Upper lobe of left lung (tissue), 6 donors: ENCODE data around the gene SNRPA. TPM values are rescaled to one million over a fixed set of nuclear protein-coding genes. Genes with fewer than 3 reads are reported as not detected.

Experiments used
- ATAC-seq, 2 donors: fragments of 200-7000 bp; cut with Tn5 transposase; one replicate each; pipeline ENCODE4 v1.9.1; 2022; ENCODE audit warnings: mild to moderate bottlenecking in 2 of 2, moderate library complexity in 2 of 2; ENCODE audit not compliant: low FRiP score in 2 of 2
- DNase-seq, 2 donors: peaks; one replicate each; pipeline ENCODE4 v3.0.0-alpha.2; 2019 to 2020
- H3K27ac ChIP-seq, 4 donors: fragments of 200-600 bp; sonication (generic); one replicate each; pipeline ENCODE4 v1.5.1; 2016 to 2019
- H3K27me3 ChIP-seq, 4 donors: fragments of 200-600 bp; sonication (generic); one replicate each; pipeline ENCODE4 v1.5.1; 2017 to 2019
- H3K36me3 ChIP-seq, 4 donors: fragments of 200-600 bp; sonication (generic); one replicate each; pipeline ENCODE4 v1.5.1; 2016 to 2019
- H3K4me1 ChIP-seq, 4 donors: fragments of 200-600 bp; sonication (generic); one replicate each; pipeline ENCODE4 v1.5.1; 2018 to 2019
- H3K4me3 ChIP-seq, 4 donors: fragments of 200-600 bp; sonication (generic); one replicate each; pipeline ENCODE4 v1.5.1; 2017 to 2019; ENCODE audit warnings: mild to moderate bottlenecking in 2 of 4, moderate library complexity in 1 of 4
- H3K9me3 ChIP-seq, 4 donors: fragments of 200-600 bp; sonication (generic); one replicate each; pipeline ENCODE4 v1.5.1; 2018 to 2019
- CTCF ChIP-seq, 6 experiments: fragments of 450-650 bp in 4 of 6; fragments of 200-600 bp in 2 of 6; sonication (generic) in 2 of 6; IDR thresholded peaks; one replicate each; pipeline ENCODE4 v1.5.1; 2016 to 2019; ENCODE audit warnings: antibody characterized with exemption in 6 of 6
- EP300 ChIP-seq, 4 donors: sonication (generic); formaldehyde crosslinking; IDR thresholded peaks; one replicate each; pipeline ENCODE4 v1.5.1; 2017; ENCODE audit warnings: antibody characterized with exemption in 4 of 4, control low read depth in 2 of 4
- POLR2A ChIP-seq, 4 donors: fragments of 450-650 bp; IDR thresholded peaks; one replicate each; pipeline ENCODE4 v1.5.1; 2016 to 2017; ENCODE audit warnings: antibody characterized with exemption in 4 of 4, mild to moderate bottlenecking in 2 of 4
- POLR2AphosphoS5 ChIP-seq, 2 donors: sonication (generic); formaldehyde crosslinking; IDR thresholded peaks; one replicate each; pipeline ENCODE4 v1.5.1; 2017; ENCODE audit warnings: antibody characterized with exemption in 2 of 2
- WGBS, 2 donors: methylation state at CpG; one replicate each; pipeline ENCODE4 v1.1.5; 2017 to 2018; 5-methylcytosine and 5-hydroxymethylcytosine counted together
- total RNA-seq, 6 donors: library from RNA; depleted of rRNA in 4 of 6; stranded (reverse); fragments of >200 nt in 4 of 6; gene quantifications; one replicate each; pipeline versions ENCODE4 v1.1.0 to v1.2.1, GENCODE V29; 2016 to 2021
- donor health status: DM: no; HTN: no; CAD: no; lungs with moderate emphysema.
- donor health status: DM: no; HTN: yes; CAD: no; lungs with severe emphysema.

The SNRPA gene
- total RNA-seq, 6 donors from 2014 or later, result 32.4 to 90.1 (median 55.3) TPM

DNA sequence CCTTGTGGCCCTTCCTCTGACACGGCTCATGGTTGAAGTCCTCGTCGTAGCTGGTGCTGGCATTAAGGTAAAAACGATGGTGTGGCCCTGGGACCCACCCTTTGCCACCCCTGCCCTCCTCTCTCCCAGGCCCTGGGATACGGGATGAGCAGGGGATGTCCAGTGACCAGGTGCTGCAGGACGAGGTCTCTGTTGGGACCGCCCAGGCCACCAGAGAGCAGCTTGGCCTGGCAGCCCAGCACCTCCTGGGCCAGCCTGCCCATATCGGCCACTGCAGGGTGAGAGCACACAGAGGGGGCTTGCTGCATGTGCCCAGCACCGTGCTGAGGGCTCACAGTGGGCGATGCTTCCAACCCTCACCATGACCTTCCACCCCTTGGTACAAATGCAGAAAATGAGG is 7.1 kb upstream of the SNRPA start:
- Histone ChIP-seq H3K4me1 (peaks cover 12 to 29% (median 22%) of the 10 kb centered on the region in 4 donors), H3K27ac (peak overlapping the region in 3 of 4 donors; percentile 41 to 87 (median 79)), H3K4me3 (peak overlapping the region in 2 of 4 donors; percentile 22 to 25), H3K27me3 (no peaks in the 10 kb centered on the region), H3K9me3 (no peaks in the 10 kb centered on the region), H3K36me3 (peaks cover 0 to 32% (median 22%) of the 10 kb centered on the region in 4 donors)
- TF ChIP-seq POLR2A (IDR thresholded peaks at IDR 0.05), result no peak
- no peak for TF ChIP-seq EP300 (IDR thresholded peaks at IDR 0.05)
- no peak for TF ChIP-seq CTCF (IDR thresholded peaks at IDR 0.05)
- no peak for TF ChIP-seq POLR2AphosphoS5 (IDR thresholded peaks at IDR 0.05)
- WGBS, 2 donors, result 92 to 95% methylated on average over 8 to 10 of the region's 10 CpGs
- ATAC-seq, result no peak
- DNase-seq, result peak in 1 of 2 donors; percentile 55

DNA sequence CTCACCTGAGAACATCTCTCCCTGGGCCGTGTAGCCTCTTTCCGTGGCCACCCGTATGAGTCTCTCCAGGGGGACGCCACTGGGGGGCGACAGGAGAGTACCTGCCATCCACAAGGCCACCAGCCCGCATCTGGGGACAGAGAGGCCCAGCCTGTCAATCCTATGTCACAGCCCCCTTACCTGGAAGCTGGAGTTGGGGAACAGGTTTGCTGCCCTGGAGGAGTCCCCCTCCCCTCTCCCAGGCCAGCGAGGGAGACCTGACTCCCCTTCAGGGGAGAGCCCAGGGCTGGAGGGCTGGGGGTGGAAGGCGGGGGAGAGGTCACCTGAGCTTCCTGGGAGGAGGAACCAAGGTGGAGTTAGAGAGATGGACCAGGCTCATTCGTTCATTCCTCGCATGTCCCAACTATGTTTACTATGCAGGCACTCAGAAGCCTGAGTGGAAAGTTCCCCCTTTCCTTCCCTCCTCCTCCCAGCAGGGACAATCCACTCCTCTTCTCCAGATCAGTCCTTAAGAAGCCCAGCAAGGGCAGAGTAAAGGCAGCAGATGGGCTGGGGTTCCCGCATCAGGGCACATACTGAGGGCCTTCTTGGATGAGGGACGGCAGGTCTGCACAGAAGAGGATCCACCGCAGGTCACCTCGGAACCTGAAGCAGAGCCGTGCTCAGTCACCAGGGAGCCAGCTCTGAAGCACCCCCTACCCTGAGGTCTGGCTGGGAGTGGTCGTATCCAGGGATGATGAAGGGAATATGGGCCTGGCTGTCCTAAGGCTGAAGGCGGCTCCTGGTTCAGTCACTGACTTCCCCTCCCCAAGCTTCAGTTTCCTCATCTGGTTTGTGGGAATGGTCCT is 6.2 kb upstream of the SNRPA start:
- peaks cover 21 to 37% (median 30%) of the 10 kb centered on the region in 4 donors for H3K4me1 ChIP-seq
- H3K27ac ChIP-seq, result peak overlapping the region; percentile 41 to 87 (median 75)
- DNase-seq (peak; percentile 54 to 82), ATAC-seq (peak; percentile 5 to 77)
- H3K27me3 ChIP-seq, result no peaks in the 10 kb centered on the region
- H3K9me3 ChIP-seq, result no peaks in the 10 kb centered on the region
- whole genome bisulfite sequencing, 2 donors, result 63 to 69% methylated on average over 11 to 17 of the region's 17 CpGs
- peak overlapping the region in 3 of 4 donors; percentile 18 to 25 (median 22) for H3K4me3 ChIP-seq
- TF ChIP-seq POLR2AphosphoS5 (IDR thresholded peaks at IDR 0.05), result peak in 1 of 2 donors; percentile 61
- TF ChIP-seq EP300 (IDR thresholded peaks at IDR 0.05), result peak in 1 of 4 donors; percentile 61
- peak in 1 of 4 donors; percentile 70 for TF ChIP-seq POLR2A (IDR thresholded peaks at IDR 0.05)
- peak in 3 of 6 experiments; percentile 31 to 46 (median 44) for TF ChIP-seq CTCF (IDR thresholded peaks at IDR 0.05)
- H3K36me3 ChIP-seq, result peaks cover 0 to 24% (median 13%) of the 10 kb centered on the region in 4 donors

DNA sequence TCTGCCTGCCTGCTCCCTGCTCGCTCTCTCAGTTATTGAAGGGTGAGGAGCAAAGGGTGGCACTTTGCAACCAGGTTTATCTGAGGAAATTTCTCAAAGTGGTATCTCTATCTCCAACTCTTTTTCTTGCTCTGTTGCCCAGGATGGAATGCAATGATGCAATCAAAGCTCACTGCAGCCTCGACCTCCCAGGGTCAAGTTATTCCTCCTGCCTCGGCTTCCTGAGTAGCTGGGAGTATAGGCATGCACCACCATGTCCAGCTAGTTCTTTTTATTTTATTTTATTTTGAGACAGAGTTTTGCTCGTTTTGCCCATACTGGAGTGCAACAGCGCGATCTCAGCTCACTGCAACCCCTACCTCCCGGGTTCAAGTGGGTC is 5.6 kb upstream of the SNRPA start:
- Histone ChIP-seq H3K4me1 (peaks cover 21 to 40% (median 32%) of the 10 kb centered on the region in 4 donors), H3K27me3 (no peaks in the 10 kb centered on the region), H3K9me3 (no peaks in the 10 kb centered on the region), H3K4me3 (peak overlapping the region in 2 of 4 donors; percentile 9 to 18), H3K27ac (peak overlapping the region; percentile 41 to 87 (median 75)), H3K36me3 (peaks cover 0 to 17% (median 7%) of the 10 kb centered on the region in 4 donors)
- ATAC-seq (no peak), DNase-seq (no peak)
- WGBS, 2 donors, result 72 to 75% methylated on average over 7 of the region's 7 CpGs
- no peak for TF ChIP-seq POLR2A (IDR thresholded peaks at IDR 0.05)

DNA sequence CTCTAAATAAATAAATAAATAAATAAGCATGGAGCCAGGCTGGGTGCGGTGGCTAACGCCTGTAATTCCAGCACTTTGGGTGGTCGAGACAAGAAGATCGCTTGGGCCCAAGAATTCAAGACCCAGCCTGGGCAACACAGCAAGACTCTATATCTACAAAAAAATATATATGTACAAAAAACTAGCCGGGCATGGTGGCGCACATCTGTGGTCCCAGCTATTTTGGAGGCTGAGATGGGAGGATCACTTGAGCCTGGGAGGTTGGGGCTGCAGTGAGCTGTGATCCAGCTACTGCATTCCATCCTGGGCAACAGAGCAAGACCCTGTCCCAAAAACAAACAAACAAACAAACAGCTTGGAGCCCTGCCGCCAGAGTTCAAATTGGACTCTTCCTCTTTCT is 3.5 kb upstream of the SNRPA start:
- Histone ChIP-seq H3K9me3 (no peaks in the 10 kb centered on the region), H3K4me3 (no peak overlapping the region), H3K27me3 (no peaks in the 10 kb centered on the region), H3K4me1 (peaks cover 29 to 52% (median 41%) of the 10 kb centered on the region in 4 donors), H3K36me3 (peaks cover 0 to 2% (median 1%) of the 10 kb centered on the region in 4 donors), H3K27ac (peak overlapping the region in 2 of 4 donors; percentile 92 to 94)
- no peak for TF ChIP-seq CTCF (IDR thresholded peaks at IDR 0.05)
- no peak for TF ChIP-seq EP300 (IDR thresholded peaks at IDR 0.05)
- no peak for TF ChIP-seq POLR2A (IDR thresholded peaks at IDR 0.05)
- no peak for TF ChIP-seq POLR2AphosphoS5 (IDR thresholded peaks at IDR 0.05)
- ATAC-seq (no peak), DNase-seq (no peak)
- 97% methylated on average over 7 of the region's 7 CpGs for WGBS, 2 donors

DNA sequence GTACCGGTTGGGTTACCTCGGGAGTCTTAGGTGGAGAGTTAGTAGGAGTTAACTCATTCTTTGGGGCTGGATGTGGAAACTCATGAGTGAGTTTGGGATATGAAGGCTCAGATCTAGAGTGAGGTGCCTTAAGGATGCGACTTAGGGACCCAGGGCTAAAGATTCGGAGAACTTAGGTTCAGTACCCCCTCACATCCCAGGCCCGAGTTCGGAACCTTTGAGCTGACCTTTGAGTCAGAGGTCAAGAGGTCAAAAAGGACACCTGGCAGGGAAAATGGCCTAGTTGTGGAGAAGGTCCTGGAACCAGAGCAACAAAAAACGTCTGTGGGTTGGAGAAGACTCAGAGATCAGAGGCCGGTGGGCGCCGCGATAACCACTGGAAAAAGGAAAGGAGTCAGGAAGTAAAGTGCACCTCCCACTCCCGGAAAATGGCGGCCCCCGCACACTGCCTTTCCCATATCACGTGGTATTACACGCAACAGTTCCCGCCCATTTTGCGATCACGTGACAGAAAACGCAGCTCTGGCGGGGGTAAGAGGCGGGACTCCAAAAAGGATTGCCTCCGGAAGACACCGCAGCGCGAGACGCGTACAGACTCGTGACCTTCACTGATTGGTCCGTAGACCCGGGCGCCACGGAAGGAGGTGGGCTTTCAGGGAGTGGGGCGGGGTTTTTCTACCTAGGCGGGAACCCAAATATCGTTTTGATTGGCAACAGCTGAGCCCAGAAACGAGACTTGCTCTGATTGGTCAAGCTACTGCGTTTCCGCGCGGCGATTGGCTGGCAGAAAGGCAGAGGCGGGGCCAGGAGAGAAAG is 737 bp upstream of the SNRPA start, which contains the start of gene ACTMAP:
Gene ACTMAP, minus strand, starts transcription at position 420 of the 816 bp plus-strand sequence. CDS start 674 bp downstream, outside the sequence.
- Histone ChIP-seq H3K4me1 (peaks cover 48 to 69% (median 57%) of the 10 kb centered on the region in 4 donors), H3K36me3 (peaks cover 0 to 3% (median 0%) of the 10 kb centered on the region in 4 donors), H3K4me3 (peak within 1 kb of the TSS; percentile 60 to 84 (median 74)), H3K9me3 (no peaks in the 10 kb centered on the region), H3K27ac (peak within 1 kb of the TSS; percentile 90 to 96 (median 93)), H3K27me3 (no peaks in the 10 kb centered on the region)
- ATAC-seq, result peak; percentile 97 to 98
- DNase-seq, result peak in 1 of 2 donors; percentile 100
- WGBS, 2 donors, result 0% methylated on average over 12 to 43 of the region's 43 CpGs
- TF ChIP-seq POLR2AphosphoS5 (IDR thresholded peaks at IDR 0.05) (peak; percentile 87 to 88), EP300 (IDR thresholded peaks at IDR 0.05) (peak in 2 of 4 donors; percentile 12 to 59), CTCF (IDR thresholded peaks at IDR 0.05) (no peak), POLR2A (IDR thresholded peaks at IDR 0.05) (peak in 2 of 4 donors; percentile 82 to 84)
